Fibroblast of pulmonary artery (primary cell): ENCODE results near the gene ASPG.

Experiments used
- DNase-seq: peaks from one replicate; pipeline ENCODE4 v3.0.0-alpha.2; 2010; ENCODE audit warnings: low read depth
- H3K4me3 ChIP-seq: replicated peaks from 2 replicates; pipeline ENCODE4 v1.5.1; 2011; ENCODE audit warnings: low read depth, mild to moderate bottlenecking, control low read depth, low read length, moderate library complexity
- TF ChIP-seq, protein P1 (sequence below): IDR thresholded peaks from 2 replicates; pipeline ENCODE4 v1.5.1; 2011; ENCODE audit warnings: mild to moderate bottlenecking, control low read depth, low read length, inconsistent platforms; ENCODE audit errors: missing control alignments

The ASPG gene

DNA sequence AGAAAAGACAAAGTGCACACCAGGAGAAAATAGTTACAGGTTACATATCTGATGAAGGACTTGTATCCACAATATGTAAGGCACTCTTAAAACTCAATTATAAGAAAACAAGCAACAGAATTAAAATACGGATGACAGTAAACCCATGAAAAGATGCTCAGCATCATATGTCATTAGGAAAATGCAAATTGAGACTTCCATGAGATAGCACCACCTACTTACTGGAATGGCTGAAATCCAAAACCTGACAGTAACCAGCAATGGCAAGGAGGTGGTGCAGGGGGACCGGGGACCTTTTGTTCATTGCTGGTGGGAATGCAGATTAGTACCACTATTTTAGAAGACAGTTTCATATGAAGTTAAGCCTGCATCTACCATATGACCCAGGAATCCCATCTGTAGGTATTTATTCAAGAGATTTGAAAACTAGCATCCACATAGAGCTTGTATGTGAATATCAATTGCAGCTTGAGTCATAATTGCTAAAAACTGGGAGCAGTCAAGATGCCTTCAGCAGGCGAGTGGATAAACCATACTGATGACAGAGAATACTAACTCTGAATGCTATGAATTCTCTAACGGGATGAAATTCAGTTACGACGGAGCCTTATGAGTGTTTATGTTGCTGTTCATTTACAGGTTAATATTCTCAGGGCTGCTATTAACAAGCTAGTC is 43.9 kb upstream of the ASPG start:
- no peak overlapping the region for H3K4me3 ChIP-seq
- TF ChIP-seq, protein P1, sequence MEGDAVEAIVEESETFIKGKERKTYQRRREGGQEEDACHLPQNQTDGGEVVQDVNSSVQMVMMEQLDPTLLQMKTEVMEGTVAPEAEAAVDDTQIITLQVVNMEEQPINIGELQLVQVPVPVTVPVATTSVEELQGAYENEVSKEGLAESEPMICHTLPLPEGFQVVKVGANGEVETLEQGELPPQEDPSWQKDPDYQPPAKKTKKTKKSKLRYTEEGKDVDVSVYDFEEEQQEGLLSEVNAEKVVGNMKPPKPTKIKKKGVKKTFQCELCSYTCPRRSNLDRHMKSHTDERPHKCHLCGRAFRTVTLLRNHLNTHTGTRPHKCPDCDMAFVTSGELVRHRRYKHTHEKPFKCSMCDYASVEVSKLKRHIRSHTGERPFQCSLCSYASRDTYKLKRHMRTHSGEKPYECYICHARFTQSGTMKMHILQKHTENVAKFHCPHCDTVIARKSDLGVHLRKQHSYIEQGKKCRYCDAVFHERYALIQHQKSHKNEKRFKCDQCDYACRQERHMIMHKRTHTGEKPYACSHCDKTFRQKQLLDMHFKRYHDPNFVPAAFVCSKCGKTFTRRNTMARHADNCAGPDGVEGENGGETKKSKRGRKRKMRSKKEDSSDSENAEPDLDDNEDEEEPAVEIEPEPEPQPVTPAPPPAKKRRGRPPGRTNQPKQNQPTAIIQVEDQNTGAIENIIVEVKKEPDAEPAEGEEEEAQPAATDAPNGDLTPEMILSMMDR: no peak
- DNase-seq: no peak

DNA sequence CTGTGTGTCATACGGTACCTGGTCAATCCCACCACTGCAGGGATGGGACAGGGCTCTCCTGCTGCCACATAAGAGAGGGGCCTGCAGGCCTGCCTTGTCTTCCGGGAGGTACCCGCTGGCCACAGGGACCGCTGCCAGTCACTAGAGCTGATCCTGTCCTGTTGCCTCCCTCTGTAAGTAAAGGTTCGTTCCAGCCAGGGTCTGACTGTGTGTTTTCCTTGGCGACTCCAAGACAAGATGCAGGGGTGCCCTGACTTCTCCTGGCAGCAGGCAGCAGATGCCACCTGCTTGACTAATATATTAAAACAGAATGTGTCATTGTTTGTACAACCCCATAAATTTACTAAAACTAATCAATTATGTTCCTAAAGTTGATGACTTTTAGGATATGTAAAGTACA is 41.5 kb upstream of the ASPG start:
- TF ChIP-seq, protein P1: no peak
- no peak overlapping the region for H3K4me3 ChIP-seq
- DNase-seq: no peak

DNA sequence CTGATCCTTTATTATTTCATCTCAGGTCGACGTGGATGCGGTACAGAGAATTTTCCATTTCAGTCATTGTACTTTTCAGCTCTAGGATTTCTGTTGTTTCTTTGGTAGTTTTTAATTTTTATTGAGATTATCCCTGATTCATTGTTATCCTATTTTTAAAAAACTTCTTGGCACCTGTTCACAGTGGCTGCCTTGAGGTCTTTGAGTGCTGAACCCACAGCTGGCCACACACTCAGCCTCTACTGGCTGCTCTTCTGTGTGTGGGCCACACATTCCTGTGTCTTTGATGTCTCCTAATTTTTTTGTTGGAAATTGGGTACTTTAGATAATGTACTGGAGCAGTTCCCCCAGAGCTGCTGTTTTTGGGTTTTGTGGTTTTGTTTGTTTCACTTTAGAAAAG is 37.7 kb upstream of the ASPG start:
- no peak for DNase-seq
- H3K4me3 ChIP-seq: no peak overlapping the region
- TF ChIP-seq, protein P1: no peak

DNA sequence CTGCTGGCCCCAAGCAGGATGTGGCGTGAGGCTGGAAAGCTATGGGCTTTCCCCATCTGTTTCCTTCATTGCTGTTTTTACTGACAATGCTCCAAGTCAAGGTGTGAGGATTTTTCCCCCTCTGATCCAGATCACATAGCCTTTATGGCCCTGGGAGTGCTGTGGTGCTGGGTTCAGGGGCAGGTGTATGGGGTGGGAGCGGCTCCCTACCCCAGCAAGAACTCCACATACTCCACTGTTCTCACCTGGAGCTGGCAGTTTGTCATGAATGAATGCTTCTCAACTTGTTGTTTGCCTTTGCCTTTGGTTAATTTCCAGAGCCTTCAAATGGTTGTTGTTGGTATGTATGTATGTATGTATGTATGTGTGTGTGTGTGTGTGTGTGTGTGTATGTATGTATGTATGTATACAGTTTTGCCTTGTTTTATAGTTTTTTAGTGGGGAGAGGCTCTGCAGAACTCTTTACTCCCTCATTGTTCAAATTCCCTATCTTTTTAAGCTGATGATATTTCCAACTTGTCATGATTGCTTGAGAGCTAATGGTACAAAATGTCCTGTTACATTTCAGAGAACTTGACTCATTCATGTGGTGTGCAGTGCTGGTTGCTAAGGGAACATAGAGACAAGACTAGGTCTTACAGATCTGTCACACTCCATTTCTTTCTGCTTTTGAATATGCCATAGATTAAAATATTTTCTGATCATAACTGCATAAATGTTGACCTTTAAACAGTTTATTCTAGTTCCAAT is 36.6 kb upstream of the ASPG start:
- DNase-seq: peak; percentile 59
- no peak overlapping the region for H3K4me3 ChIP-seq
- TF ChIP-seq, protein P1: no peak

DNA sequence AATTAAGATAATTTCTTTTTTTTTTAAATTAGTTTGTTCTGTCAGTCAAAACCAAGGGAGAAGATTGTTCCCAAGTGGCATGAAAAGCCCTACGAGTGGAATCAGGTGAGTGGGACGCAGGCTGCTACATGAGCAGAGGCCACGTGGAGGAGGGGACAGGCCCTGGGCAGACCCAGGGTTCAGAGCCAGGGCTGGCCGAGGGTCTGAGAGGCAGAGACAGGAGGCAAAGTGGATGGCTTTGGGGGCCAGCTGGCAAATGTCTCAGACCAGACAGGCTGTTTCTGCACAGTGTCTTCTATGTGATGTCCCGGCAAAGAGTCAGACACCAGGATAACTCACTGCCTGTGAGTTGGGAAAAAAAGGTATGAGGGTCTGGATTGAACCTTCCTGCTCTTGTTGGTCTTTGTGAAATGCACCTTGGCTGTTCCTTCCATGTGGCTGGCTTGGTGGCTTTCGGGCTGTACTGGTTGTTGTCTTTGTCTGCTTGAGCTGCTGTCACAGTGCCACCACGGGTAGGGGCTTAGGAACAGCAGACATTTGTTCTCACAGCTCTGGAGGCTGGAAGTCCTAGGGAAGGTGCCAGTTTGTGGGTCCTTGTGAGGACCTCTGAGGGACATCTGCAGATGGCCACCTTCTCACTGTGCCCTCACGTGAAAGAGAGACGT is 35.8 kb upstream of the ASPG start:
- TF ChIP-seq, protein P1: no peak
- H3K4me3 ChIP-seq: no peak overlapping the region
- no peak for DNase-seq

DNA sequence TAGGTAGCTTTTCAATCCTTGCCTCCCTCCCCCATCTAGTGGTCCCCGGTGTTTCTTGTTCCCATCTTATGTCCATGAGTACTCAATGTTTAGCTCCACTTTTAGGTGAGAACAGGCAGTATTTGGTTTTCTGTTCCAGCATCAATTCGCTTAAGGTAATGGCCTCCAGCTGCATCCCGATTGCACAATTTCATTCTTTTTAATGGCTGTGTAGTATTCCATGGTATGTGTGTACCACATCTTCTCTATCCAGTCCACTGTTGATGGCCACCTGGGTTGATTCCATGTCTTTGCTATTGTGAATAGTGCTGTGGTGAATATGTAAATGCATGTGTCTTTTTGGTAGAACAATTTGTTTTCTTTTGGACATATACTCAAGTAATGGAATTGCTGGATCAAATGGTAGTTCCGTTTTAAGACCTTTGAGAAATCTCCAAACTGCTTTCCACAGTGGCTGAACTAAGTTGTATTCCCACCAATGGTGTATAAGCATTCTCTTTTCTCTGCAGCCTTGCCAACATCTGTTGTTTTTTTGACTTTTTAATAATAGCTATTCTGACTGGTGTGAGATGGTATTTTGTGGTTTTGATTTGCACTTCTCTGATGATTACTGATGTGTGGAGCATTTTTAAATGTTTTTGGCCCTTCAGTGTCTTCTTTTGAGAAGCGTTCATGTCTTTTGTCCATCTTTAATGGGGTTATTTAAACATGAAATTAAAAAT is 34.2 kb upstream of the ASPG start:
- TF ChIP-seq, protein P1: no peak
- H3K4me3 ChIP-seq: no peak overlapping the region
- no peak for DNase-seq
